AG09319 (cell line): ENCODE data around the gene GALNT2.

Source experiments
- DNase-seq: peaks from one replicate; pipeline ENCODE4 v3.0.0-alpha.2; 2010; ENCODE audit warnings: low read depth; ENCODE audit errors: extremely low read depth
- CTCF ChIP-seq: IDR thresholded peaks from 2 replicates; pipeline ENCODE4 v1.5.1; 2011; ENCODE audit warnings: low read depth, mild to moderate bottlenecking, inconsistent platforms, low read length, moderate library complexity

Gene GALNT2

GRCh38 chr1:230322967-230323547 is 256.0 kb downstream of the GALNT2 start:
- TF ChIP-seq CTCF, result no peak
- DNase-seq, result no peak

- TF ChIP-seq CTCF, result no peak
- DNase-seq, result no peak
Measured at GRCh38 chr1:230323686-230324085, 256.6 kb downstream of the GALNT2 start.

- no peak for DNase-seq
- no peak for TF ChIP-seq CTCF
Measured at GRCh38 chr1:230326971-230327891, 260.2 kb downstream of the GALNT2 start.

GRCh38 chr1:230327892-230328284 is 260.9 kb downstream of the GALNT2 start:
- no peak for TF ChIP-seq CTCF
- DNase-seq, result no peak

- DNase-seq, result no peak
- no peak for TF ChIP-seq CTCF
Measured at GRCh38 chr1:230328342-230329015, 261.4 kb downstream of the GALNT2 start.

GRCh38 chr1:230330157-230330556 is 263.1 kb downstream of the GALNT2 start:
- DNase-seq, result no peak
- no peak for TF ChIP-seq CTCF
